ENCODE measurements around the gene DCAF5. TPM values are rescaled to one million over a fixed set of nuclear protein-coding genes. Genes with fewer than 3 reads are reported as not detected.

The DCAF5 gene
- total and polyA plus RNA-seq, 2 of the 13 experiments (the other 11 are each of a cell fraction or from before 2014, with no cell fraction given), result 13.4 to 31.6 TPM

- TF ChIP-seq SAFB2 (CRISPR knock-in tag; IDR thresholded peaks at IDR 0.05; ENCODE audit: borderline replicate concordance, low read depth) (no peak; the same call in 1 of the 2 replicates), FOXP4 (CRISPR knock-in tag; IDR thresholded peaks at IDR 0.05) (peak; percentile 94), REL (CRISPR knock-in tag; conservative IDR thresholded peaks at IDR 0.05) (no peak), KDM4B (CRISPR knock-in tag; IDR thresholded peaks at IDR 0.05) (no peak; the same call in 1 of the 2 replicates), ZNF3 (CRISPR knock-in tag; IDR thresholded peaks at IDR 0.05) (no peak), PCBP2 (optimal IDR thresholded peaks at IDR 0.05; ENCODE audit: low read depth, low read length, poor library complexity, severe bottlenecking) (no peak), ZNF383 (CRISPR knock-in tag; IDR thresholded peaks at IDR 0.05; ENCODE audit: borderline replicate concordance) (no peak), YY1 (IDR thresholded peaks at IDR 0.05; ENCODE audit: insufficient read depth, insufficient replicate concordance, low read depth, low read length) (no peak), HNRNPK (IDR thresholded peaks at IDR 0.05; ENCODE audit: low read depth, low read length, poor library complexity, severe bottlenecking) (no peak), SNAPC5 (CRISPR knock-in tag; IDR thresholded peaks at IDR 0.05; ENCODE audit: borderline replicate concordance) (no peak), SRSF9 (IDR thresholded peaks at IDR 0.05; ENCODE audit: borderline replicate concordance, insufficient read depth, low read depth, low read length, poor library complexity, severe bottlenecking) (no peak), POLR2AphosphoS2 (IDR thresholded peaks at IDR 0.05; ENCODE audit: low read depth, low read length) (no peak), CBX1 (IDR thresholded peaks at IDR 0.05; ENCODE audit: low read depth) (no peak)
- TF ChIP-seq, protein P1, sequence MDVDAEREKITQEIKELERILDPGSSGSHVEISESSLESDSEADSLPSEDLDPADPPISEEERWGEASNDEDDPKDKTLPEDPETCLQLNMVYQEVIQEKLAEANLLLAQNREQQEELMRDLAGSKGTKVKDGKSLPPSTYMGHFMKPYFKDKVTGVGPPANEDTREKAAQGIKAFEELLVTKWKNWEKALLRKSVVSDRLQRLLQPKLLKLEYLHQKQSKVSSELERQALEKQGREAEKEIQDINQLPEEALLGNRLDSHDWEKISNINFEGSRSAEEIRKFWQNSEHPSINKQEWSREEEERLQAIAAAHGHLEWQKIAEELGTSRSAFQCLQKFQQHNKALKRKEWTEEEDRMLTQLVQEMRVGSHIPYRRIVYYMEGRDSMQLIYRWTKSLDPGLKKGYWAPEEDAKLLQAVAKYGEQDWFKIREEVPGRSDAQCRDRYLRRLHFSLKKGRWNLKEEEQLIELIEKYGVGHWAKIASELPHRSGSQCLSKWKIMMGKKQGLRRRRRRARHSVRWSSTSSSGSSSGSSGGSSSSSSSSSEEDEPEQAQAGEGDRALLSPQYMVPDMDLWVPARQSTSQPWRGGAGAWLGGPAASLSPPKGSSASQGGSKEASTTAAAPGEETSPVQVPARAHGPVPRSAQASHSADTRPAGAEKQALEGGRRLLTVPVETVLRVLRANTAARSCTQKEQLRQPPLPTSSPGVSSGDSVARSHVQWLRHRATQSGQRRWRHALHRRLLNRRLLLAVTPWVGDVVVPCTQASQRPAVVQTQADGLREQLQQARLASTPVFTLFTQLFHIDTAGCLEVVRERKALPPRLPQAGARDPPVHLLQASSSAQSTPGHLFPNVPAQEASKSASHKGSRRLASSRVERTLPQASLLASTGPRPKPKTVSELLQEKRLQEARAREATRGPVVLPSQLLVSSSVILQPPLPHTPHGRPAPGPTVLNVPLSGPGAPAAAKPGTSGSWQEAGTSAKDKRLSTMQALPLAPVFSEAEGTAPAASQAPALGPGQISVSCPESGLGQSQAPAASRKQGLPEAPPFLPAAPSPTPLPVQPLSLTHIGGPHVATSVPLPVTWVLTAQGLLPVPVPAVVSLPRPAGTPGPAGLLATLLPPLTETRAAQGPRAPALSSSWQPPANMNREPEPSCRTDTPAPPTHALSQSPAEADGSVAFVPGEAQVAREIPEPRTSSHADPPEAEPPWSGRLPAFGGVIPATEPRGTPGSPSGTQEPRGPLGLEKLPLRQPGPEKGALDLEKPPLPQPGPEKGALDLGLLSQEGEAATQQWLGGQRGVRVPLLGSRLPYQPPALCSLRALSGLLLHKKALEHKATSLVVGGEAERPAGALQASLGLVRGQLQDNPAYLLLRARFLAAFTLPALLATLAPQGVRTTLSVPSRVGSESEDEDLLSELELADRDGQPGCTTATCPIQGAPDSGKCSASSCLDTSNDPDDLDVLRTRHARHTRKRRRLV (CRISPR knock-in tag; IDR thresholded peaks at IDR 0.05), result no peak
- TF ChIP-seq, protein P2, sequence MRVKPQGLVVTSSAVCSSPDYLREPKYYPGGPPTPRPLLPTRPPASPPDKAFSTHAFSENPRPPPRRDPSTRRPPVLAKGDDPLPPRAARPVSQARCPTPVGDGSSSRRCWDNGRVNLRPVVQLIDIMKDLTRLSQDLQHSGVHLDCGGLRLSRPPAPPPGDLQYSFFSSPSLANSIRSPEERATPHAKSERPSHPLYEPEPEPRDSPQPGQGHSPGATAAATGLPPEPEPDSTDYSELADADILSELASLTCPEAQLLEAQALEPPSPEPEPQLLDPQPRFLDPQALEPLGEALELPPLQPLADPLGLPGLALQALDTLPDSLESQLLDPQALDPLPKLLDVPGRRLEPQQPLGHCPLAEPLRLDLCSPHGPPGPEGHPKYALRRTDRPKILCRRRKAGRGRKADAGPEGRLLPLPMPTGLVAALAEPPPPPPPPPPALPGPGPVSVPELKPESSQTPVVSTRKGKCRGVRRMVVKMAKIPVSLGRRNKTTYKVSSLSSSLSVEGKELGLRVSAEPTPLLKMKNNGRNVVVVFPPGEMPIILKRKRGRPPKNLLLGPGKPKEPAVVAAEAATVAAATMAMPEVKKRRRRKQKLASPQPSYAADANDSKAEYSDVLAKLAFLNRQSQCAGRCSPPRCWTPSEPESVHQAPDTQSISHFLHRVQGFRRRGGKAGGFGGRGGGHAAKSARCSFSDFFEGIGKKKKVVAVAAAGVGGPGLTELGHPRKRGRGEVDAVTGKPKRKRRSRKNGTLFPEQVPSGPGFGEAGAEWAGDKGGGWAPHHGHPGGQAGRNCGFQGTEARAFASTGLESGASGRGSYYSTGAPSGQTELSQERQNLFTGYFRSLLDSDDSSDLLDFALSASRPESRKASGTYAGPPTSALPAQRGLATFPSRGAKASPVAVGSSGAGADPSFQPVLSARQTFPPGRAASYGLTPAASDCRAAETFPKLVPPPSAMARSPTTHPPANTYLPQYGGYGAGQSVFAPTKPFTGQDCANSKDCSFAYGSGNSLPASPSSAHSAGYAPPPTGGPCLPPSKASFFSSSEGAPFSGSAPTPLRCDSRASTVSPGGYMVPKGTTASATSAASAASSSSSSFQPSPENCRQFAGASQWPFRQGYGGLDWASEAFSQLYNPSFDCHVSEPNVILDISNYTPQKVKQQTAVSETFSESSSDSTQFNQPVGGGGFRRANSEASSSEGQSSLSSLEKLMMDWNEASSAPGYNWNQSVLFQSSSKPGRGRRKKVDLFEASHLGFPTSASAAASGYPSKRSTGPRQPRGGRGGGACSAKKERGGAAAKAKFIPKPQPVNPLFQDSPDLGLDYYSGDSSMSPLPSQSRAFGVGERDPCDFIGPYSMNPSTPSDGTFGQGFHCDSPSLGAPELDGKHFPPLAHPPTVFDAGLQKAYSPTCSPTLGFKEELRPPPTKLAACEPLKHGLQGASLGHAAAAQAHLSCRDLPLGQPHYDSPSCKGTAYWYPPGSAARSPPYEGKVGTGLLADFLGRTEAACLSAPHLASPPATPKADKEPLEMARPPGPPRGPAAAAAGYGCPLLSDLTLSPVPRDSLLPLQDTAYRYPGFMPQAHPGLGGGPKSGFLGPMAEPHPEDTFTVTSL (CRISPR knock-in tag; IDR thresholded peaks at IDR 0.05; ENCODE audit: borderline replicate concordance), result peak; percentile 47; the same call in 1 of the 2 replicates
Observed at GRCh38 chr14:69093631-69094421, 59.1 kb downstream of the DCAF5 start (continued).

Data from HepG2 (cell line).